HG03175 (cell line): Measurements from ENCODE around the gene MYO1B.

ENCODE experiments used
- ATAC-seq: cut with Tn5 transposase; IDR thresholded peaks from one replicate; pipeline ENCODE4 v1.9.1; 2021; ENCODE audit warnings: mild to moderate bottlenecking, moderate library complexity; ENCODE audit not compliant: unreplicated experiment

Gene MYO1B

DNA sequence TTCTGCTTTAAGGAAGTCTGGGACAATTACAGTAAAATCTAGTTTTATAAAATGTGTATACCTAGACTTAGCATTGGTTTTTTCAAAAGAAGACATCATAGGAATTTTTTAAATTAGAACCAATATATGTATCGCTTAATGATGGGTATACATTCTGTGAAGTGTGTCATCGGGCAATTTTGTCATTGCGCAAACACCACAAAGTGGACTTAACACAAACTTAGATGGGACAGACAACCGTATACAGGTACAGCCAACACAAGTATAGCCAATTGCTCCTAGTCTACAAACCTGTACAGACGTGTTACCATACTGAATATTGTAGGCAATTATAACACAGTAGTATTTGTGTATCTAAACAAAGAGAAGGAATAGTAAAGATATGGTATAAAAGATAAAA lies 12.7 kb downstream of the MYO1B start:
- no peak for ATAC-seq

DNA sequence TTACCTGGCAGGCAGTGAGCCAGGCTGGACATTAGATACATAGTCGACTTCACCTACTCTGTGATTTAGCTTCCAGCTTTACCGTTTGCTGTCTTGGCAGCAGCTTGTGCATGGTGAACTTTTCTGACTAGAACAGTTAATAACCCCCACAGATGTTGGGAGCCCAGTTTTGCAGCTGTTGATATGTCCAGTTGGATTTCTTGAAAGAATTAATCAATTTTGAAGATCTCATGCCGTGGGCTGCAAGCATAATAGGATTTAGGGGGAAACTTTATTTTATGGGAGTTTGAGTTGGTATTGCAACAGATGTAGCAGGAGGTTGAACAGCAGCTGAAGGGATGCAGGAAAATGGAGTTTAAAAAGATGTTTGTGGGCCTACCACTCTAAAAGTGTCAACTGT lies 13.8 kb downstream of the MYO1B start:
- ATAC-seq: no peak

DNA sequence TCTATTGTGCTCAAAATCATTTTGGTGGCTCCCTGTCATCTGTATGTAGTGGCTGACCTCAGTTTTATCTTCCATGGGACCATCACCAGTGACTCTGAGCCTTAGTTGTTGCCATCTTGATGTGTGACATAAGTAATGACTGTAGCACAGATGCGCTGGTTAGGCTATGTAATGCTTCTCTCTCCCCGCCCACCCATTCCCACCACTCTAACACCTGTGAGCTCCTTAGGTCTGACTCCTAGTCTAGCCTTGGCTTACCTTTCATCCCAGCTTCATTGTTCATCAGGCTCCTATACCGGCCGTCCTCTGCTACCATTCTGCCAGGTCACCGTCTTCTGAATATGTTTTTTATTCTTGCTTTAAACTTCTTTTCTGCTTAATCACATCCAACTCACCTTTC lies 17.2 kb downstream of the MYO1B start:
- no peak for ATAC-seq

DNA sequence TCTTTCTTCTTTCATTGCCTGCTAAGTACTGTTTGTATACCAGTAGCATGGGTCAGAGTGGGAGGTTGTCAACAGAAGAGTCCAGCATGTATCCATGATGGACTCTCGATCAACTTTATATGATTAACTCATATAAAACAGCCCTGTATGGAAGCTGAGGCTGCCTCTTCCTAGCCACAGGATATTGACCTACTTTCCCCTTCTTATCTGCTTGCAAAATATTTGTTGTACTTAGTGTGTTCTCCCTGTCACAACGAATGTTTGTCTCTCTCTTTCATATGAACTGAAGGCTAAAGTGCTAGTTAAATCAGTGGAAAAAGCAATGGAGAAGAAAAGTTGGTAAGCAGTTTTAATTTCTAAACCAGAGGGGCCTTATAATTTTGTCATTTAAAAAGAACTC lies 17.8 kb downstream of the MYO1B start:
- no peak for ATAC-seq

DNA sequence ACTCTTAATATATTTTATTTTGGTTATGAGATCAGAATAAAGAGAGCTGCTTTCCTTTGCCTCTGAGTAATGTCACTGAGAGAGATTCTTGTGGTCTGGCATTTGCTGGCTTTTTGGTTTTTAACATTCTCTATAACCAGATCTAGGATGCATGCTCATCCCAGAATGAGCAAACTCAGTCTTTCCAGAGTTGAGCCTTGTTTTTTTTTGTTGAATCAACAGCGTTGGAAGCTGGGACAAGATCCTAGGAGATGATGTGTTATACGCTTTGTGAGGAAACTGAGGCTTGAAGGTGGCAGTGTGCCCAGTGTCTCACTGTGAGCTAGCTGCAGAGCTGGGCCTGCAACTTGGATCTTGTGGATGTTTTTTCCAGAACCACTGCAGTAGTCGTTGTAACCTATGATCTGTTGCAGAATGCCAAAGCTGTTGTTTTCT lies 19.5 kb downstream of the MYO1B start:
- no peak for ATAC-seq

DNA sequence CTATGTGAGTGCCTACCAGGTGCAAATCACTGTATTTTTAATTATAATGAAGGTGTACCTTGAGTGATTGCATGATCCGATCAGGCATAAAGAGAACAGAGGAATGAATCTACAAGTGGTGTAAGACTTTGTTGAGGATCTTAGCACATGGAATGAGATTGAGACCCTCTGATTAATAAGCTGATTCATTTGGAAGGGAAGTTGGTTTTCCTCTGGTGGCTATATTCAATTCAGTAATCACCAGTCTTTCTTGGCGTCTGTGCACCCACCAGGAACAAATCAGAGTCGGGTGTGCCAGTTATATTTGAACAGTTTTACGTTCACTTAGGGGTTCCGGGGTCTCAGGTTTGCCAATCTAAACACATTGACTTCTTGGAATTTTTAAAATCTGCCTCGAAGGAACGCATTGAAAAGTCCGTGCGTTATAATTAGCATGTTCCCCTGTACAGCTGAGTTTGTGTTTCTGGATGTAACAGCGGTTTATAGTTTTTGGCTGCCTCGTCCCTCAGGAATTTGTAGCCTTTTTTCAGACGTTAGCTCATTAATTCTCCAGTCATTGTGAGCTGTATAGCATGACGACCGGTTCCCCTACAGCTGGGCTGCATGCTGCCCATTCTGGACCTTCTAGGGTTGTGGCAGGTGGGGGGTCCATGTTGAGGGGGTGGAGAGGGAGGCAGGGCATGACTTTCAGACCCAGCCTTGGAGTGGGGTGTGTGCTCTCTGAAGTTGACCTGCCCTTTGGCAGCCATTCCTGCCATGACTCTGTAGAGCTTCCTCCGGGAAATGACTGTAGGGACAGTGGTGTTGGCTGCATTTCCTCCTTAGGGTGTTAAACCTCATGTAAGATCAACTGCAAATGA lies 20.3 kb downstream of the MYO1B start:
- no peak for ATAC-seq

DNA sequence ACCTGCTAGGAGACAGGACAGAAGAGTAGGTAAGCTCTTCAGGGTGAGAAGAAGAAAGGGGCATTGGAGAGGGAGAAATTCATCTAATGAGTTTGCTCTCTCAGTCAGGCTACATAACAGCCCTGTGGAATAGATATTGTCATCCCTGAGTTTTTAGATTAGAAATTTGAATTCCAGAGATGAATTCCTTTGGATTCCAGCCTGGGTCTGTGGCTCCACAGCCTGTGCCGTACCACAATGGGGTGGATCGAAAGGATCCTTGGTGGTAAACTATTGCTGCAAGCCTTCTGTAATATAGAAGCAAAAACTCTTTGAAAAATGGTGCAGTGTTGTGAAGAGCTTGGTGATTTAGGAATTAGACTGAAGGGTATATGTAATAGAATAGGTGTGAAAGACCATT lies 21.0 kb downstream of the MYO1B start:
- ATAC-seq: no peak

DNA sequence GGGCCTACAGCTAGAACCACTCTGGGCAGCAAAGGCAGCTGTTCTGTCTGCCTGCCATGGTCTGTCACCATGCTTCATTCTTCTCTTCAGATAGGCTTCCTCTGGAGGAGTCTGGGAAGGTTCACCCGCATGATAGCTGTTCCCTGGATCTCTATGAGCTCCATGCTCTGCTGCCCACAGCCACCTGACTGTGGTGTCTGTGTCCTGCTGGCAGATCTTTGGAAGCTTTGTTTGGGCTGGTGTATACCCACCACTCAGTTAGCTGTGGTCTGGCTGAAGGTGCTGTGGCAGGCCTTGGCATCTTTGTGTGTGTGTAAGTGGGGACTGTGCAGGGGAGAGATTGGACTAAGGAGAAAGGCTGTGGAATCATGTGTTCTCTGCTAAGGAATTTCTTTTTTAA lies 23.4 kb downstream of the MYO1B start:
- ATAC-seq: no peak

DNA sequence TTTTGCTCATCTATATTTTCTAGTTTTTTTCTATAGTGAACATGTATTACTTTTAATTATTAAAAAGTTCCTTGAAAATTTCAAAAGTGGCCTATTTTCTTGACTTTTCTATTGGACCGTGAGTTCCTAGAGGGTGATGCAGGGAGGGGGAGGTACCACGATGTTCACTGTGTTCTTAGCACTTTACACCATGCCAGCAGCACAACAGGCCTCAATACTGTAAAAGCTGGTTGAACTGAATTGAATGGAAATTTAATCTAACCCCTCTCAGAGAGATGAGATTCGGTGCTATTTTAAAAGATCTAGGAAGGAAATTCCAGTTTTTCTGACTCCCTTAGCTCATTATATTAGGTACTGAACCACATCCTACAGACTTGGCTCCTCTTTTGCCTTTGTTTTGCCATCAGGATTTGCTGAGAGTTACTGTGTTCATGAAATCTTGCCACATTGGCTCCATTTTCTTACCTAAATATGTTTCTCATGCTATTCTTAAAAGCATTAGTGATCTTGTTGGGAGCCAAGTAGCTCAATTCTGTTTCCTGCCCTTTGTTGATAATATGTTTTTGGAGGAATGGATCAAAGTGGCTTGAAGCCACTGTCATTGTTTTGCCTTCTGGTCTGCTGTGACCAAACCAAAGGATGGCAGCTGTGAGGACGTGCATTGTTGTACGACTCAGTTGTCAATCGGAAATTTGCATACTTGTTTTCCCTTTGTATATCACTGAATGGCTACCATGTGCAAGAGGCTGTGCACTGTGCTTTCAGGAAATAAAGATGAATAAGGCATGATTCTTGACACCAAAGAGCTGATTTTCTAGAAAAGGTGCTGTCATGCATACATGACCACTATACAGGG lies 25.3 kb downstream of the MYO1B start:
- ATAC-seq: no peak

DNA sequence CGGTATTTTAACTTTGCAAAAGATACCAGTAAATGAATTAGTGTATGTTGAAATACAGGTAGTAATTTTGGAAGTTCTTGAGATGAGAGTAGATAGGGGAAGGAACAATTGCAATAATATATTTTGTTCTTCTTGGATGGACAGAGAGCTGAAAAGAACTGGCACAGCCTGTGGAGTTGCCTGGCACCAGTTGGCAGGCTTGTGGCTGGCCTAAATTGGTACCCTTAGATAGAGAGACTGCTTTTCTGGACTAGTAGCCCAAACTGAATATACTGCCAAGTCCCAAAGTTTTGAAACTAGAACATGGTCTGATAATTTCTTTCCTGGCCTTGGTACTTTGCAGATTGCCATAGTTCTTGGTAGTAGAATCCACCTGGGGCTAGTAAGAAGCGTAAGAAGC lies 26.9 kb downstream of the MYO1B start:
- ATAC-seq: no peak

DNA sequence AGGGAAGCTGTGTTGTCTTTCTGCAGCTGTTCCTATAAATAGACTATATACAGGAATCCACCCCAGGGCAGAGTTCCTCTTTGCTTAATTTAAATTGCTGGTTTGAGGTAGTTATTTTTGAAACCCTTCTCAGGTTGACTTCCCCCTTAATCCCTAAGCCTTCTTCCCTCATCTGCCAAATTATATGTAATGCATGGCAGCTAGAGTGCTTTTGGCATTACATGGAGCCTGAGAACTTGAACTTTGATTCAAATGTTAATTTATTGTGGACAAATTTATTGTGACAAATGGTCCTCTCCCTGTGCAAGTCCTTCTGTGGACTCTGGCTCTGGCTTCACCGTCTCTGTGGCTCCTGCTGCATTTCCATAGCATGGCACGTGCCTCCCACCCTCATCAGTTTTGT lies 29.2 kb downstream of the MYO1B start:
- ATAC-seq: no peak

DNA sequence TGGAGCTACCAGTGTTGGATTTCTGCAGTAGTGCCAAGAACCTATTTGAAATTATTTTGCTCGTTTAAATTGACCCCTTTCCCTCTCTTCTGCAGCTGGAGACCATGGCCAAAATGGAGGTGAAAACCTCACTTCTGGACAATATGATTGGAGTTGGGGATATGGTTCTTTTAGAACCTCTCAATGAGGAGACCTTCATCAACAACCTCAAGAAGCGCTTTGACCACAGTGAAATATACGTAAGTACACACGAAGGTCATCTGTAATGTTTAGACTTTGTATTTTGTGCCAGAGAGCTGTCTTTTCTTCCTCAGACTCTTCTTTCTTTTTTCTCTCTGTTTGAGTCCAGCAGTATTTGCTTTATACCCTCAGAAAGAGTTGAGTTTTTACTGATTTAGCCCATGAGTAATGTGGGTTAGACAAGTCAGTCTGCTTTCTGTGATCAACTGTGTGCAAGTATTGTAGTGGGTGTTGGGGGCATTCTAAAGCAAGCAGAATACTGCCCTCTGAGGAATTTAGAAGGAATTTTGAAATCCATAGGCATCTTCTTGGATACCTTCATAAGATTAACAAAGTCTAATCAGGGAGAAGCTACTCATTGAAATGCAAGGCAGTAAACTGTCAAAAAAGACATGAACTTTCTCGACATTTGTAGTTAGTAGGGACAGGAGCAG lies 31.7 kb downstream of the MYO1B start:
- no peak for ATAC-seq

DNA sequence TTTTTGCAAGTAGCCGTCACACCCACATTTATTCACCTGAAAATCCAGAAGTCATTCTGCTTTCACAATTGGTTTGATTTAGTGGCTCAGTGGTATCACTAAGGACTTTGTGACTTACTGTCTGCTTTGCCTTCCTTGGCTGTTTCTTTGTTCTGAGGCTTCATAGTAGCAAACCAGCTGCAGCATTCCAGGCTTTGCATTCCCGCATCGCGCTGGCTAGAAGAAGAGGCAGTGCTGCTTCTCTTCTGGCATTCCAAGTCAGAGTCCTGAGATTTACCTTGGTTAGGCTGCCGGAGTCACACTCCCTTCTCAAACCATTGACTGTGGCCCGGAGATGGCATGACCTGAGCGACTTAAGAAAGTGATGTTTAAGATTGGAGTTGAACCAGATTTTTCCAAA lies 35.1 kb downstream of the MYO1B start:
- ATAC-seq: no peak

DNA sequence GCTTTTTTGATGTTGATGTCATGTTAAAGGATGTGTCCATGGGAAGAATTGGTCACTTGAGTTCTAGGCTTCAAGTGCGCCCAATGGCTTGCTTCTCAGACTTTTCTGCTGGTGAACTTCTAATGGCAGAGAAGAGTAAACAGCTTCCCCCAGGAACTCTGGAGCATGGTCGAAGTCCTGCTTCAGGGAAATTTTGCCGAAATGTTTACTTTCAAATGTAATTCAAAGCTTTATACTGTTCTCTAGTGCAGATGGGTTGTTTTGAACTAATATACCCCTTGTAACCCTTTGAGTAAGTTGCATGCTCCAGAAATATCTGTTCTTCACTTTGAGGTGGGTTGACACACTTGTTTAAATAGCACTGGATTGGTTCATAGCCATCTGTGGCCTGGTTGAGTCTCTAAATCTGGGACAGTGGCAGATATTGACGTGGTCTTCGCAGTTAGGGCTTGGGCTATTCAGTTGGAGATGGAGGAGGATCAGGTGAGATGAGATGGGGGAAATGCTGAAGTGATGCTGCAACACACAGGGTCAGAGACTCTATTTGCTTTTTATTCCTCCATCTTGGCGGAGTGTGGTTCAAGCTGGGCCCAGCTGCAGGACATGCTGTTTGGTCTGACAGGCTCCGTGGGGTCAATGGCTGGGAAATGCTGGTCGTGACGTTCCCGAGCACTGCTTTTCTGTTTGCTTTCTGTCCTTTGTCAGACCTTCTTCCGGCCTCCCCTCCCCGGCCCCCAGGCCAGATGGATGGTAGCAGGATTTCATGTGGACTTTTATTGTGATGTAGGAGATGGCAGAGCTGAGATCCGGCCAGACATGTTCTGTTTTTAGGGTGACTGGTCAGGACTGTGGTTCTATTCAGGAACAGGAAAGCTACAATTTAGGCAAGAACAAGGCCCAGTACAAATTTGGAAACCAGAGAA lies 35.9 kb downstream of the MYO1B start:
- ATAC-seq: no peak

DNA sequence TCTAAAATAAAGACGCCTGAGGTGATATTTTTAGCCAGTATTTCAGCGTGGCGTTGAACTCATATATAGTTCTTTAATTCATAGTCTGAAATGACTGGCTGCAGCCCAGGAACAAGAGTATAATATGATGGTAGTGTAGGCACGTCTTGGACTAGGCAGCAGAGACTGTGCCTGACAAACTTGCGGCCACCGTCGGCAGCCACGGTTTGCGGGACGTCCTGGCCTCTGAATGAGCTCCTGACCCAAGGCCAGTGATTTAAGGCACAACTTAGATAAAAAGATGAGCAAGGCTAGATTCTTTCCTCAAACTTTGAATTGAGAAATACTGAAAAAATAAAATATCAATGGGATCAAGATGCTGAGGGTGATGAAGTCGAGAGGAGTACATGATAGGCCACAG lies 40.0 kb downstream of the MYO1B start:
- no peak for ATAC-seq

DNA sequence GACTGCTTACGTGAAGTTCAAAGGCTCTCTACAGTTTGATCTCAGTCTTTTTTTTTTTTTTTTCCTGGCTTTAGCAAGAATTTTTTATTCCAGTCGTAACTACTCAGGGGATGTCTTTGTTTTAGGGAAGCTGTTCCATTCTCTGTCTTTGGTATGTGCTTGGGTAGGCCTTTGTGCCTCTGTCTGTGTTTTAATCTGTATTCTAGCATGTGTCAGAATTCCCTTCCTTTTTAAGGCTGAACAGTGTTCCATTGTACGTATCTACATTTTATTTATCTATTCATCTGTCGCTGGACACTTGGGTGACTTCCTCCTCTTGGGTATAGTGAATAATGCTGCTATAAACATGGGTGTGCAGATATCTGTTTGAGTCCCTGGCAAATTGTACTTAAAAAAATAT lies 42.6 kb downstream of the MYO1B start:
- ATAC-seq: no peak

DNA sequence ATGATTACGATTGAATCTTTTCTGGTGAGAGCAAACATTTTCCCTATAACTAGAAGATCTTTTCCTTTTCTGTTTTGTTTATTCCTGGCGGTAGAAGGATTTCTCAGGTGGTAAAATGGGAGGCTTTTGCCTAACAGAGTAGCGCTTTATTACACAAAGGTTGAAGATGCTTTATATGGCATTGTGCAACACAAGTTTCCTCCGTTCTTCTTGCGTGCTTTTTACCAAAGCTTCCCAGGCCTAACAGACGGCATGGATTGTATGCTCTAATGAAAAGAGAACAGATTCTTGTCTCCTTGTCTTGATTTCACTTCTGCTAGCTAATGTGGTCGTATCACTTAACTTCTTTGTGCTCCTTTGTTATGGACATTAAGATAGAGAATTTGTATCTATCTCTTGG lies 43.8 kb downstream of the MYO1B start:
- ATAC-seq: no peak

DNA sequence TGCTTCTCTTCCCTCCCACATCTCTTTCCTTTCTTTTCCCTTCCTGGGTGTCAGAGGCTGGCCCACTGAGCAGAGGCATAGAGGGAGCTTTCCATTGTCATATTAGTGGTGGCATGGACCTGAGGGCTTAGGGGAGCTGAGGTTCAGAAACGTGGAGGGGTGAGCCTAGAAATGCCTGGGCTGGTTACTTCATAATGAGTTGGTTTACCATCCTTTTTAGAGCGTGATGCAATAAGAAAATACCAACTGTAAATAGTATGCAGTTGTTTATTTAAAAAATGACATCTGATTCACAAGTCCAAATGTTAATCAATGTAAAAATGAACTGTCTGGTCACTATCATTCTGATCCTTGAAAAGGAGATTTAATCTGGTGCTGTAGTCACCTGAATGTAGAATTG lies 46.3 kb downstream of the MYO1B start:
- no peak for ATAC-seq

DNA sequence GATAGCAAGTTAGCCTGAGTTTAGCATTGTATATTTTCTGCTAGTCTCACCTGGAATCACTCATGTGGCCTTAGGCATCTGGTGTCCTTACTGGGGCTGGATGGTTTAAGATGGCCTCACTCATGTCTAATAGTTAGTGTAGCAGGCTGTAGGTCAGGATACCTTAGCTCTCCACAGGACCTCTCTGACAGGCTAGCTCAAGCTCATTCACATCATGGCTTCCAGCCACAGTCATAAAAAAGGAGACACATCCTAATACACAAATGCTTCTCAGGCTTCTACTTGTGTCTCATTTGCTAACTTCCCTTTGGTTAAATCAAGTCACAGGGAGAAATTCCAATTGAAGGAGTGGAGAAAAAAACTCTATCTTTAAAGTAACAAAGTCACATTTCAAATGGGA lies 47.7 kb downstream of the MYO1B start:
- no peak for ATAC-seq

DNA sequence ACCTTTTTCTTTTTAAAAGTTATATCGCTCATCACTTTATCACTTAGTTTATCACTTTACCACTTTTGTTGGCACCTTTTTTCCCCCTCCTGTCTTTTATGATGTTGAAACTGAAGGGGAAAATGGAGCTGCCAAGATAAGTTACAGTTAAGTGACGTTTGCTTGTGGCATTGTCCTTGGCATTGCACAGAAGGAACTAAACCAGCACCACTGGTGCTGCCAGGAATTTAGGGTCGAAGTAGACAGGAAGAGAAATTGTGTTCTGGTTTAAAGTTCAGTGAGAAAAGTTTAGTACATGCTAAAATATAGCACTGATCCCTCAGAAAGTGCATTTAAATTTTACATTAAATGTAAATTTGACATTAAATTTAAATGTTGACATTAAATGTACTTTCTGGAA lies 49.9 kb downstream of the MYO1B start:
- ATAC-seq: no peak
